ENCODE measurements around the gene NUP62CL.
A peak's percentile ranks its signal among the peaks of the same experiment; 100 is the strongest.

The NUP62CL gene

GRCh38 chrX:107205770-107206696 is at the start of gene NUP62CL, which contains the start of gene DNAAF6:
TSS of gene NUP62CL (minus strand) at chrX:107206433. CDS start at chrX:107175146, 31,287 bp downstream.
TSS of gene DNAAF6 (plus strand) at chrX:107206611. CDS start at chrX:107212876, 6,265 bp downstream.
- peak within 1 kb of the TSS; percentile 48 for H3K4me3 ChIP-seq (ENCODE audit: low read depth, low read length)
- DNase-seq (ENCODE audit: low read depth, low spot score) = peak; percentile 29
- in situ Hi-C loops (cut with HindIII; ENCODE audit: low sequenced_read_pairs) = no loop called here
- TF ChIP-seq CTCF (IDR thresholded peaks at IDR 0.05; ENCODE audit: low read depth, low read length) = no peak

- H3K4me3 ChIP-seq (ENCODE audit: low read depth, low read length) = no peak overlapping the region
- no peak for DNase-seq (ENCODE audit: low read depth, low spot score)
- no peak for TF ChIP-seq CTCF (IDR thresholded peaks at IDR 0.05; ENCODE audit: low read depth, low read length)
- in situ Hi-C loops (cut with HindIII; ENCODE audit: low sequenced_read_pairs) = no loop called here
Measured at GRCh38 chrX:107228486-107228819, 22.2 kb upstream of the NUP62CL start.

GRCh38 chrX:107227780-107228485 is 21.7 kb upstream of the NUP62CL start:
- TF ChIP-seq CTCF (IDR thresholded peaks at IDR 0.05; ENCODE audit: low read depth, low read length) = no peak
- H3K4me3 ChIP-seq (ENCODE audit: low read depth, low read length) = no peak overlapping the region
- DNase-seq (ENCODE audit: low read depth, low spot score) = no peak
- in situ Hi-C loops (cut with HindIII; ENCODE audit: low sequenced_read_pairs) = no loop called here

- no peak overlapping the region for H3K4me3 ChIP-seq (ENCODE audit: low read depth, low read length)
- TF ChIP-seq CTCF (IDR thresholded peaks at IDR 0.05; ENCODE audit: low read depth, low read length) = no peak
- no peak for DNase-seq (ENCODE audit: low read depth, low spot score)
- in situ Hi-C loops (cut with HindIII; ENCODE audit: low sequenced_read_pairs) = no loop called here
Measured at GRCh38 chrX:107226757-107227156, 20.5 kb upstream of the NUP62CL start.

- DNase-seq (ENCODE audit: low read depth, low spot score) = no peak
- in situ Hi-C loops (cut with HindIII; ENCODE audit: low sequenced_read_pairs) = no loop called here
- no peak overlapping the region for H3K4me3 ChIP-seq (ENCODE audit: low read depth, low read length)
- no peak for TF ChIP-seq CTCF (IDR thresholded peaks at IDR 0.05; ENCODE audit: low read depth, low read length)
Measured at GRCh38 chrX:107213477-107213876, 7.2 kb upstream of the NUP62CL start.

- no peak for TF ChIP-seq CTCF (IDR thresholded peaks at IDR 0.05; ENCODE audit: low read depth, low read length)
- in situ Hi-C loops (cut with HindIII; ENCODE audit: low sequenced_read_pairs) = no loop called here
Measured at GRCh38 chrX:107207943-107208342, 1.7 kb upstream of the NUP62CL start.

More at GRCh38 chrX:107207943-107208342, 1.7 kb upstream of the NUP62CL start:
- no peak for DNase-seq (ENCODE audit: low read depth, low spot score)
- no peak overlapping the region for H3K4me3 ChIP-seq (ENCODE audit: low read depth, low read length)
